ENCODE data around the gene FAM76A. TPM values are rescaled to one million over a fixed set of nuclear protein-coding genes. Genes with fewer than 3 reads are reported as not detected.
A peak's percentile ranks its signal among the peaks of the same experiment; 100 is the strongest.

Gene FAM76A
- polyA plus RNA-seq, 1 donor (not counting 4 experiments of a cell fraction or from before 2014, with no cell fraction given): 13.5 TPM

GRCh38 chr1:27772036-27772931, 46.5 kb downstream of the FAM76A start:
- H4K20me1 ChIP-seq (ENCODE audit: control insufficient read depth, extremely low read depth, insufficient read depth, low read length): no peaks in the 10 kb centered on the region
- no peaks in the 10 kb centered on the region for H3K9me3 ChIP-seq (ENCODE audit: control insufficient read depth, low read depth, low read length)
- peaks cover 0 to 2% of the 10 kb centered on the region in 2 experiments for H3K36me3 ChIP-seq (ENCODE audit: control insufficient read depth in 2 of 2, extremely low read depth in 1 of 2, insufficient read depth in 2 of 2, low read length in 2 of 2)
- FAIRE-seq (no peak), DNase-seq (ENCODE audit: low read depth, low spot score) (no peak)
- TF ChIP-seq CTCF (optimal IDR thresholded peaks at IDR 0.05 in 1 of 3, IDR thresholded peaks at IDR 0.05 in 1 of 3, conservative IDR thresholded peaks at IDR 0.05 in 1 of 3; ENCODE audit: extremely low read depth in 1 of 3, insufficient read depth in 2 of 3, low read length in 3 of 3): no peak
- TF ChIP-seq EZH2 (IDR thresholded peaks at IDR 0.05; ENCODE audit: low read length): no peak
- dilution Hi-C loops (cut with MboI; ENCODE audit: extremely low pct_ligation_motif_present, low sequenced_read_pairs): no loop called here
- H3K9ac ChIP-seq (ENCODE audit: control insufficient read depth, extremely low read depth, insufficient read depth, low read length): peak overlapping the region; percentile 49
- peaks cover 32% of the 10 kb centered on the region for H3K79me2 ChIP-seq (ENCODE audit: control insufficient read depth, insufficient read depth, low read length)
- peak overlapping the region; percentile 24 to 97 (median 84) for H3K4me3 ChIP-seq (ENCODE audit: control insufficient read depth in 2 of 3, extremely low read depth in 1 of 3, insufficient read depth in 2 of 3, low read depth in 1 of 3, low read length in 3 of 3)
- H3K4me1 ChIP-seq (ENCODE audit: control insufficient read depth, extremely low read depth, insufficient read depth, low read length): peaks cover 12% of the 10 kb centered on the region
- peak overlapping the region; percentile 50 for H2AFZ ChIP-seq (ENCODE audit: control insufficient read depth, low read length)
- H3K27ac ChIP-seq (ENCODE audit: control insufficient read depth, insufficient read depth, low read length): peak overlapping the region; percentile 74
- H3K27me3 ChIP-seq (ENCODE audit: control insufficient read depth, extremely low read depth, insufficient read depth, low read length): no peaks in the 10 kb centered on the region
- no peaks in the 10 kb centered on the region for H3K9me1 ChIP-seq (ENCODE audit: control insufficient read depth, extremely low read depth, insufficient read depth, low read length)
- H3K4me2 ChIP-seq (ENCODE audit: control insufficient read depth, extremely low read depth, insufficient read depth, low read depth, low read length): peak overlapping the region; percentile 61

- Histone ChIP-seq H3K27ac (ENCODE audit: control insufficient read depth, insufficient read depth, low read length) (peak within 1 kb of the TSS; percentile 74), H3K4me3 (ENCODE audit: control insufficient read depth in 2 of 3, extremely low read depth in 1 of 3, insufficient read depth in 2 of 3, low read depth in 1 of 3, low read length in 3 of 3) (peak within 1 kb of the TSS; percentile 84 to 97 (median 84)), H4K20me1 (ENCODE audit: control insufficient read depth, extremely low read depth, insufficient read depth, low read length) (no peaks in the 10 kb centered on the region), H3K9me1 (ENCODE audit: control insufficient read depth, extremely low read depth, insufficient read depth, low read length) (no peaks in the 10 kb centered on the region), H3K27me3 (ENCODE audit: control insufficient read depth, extremely low read depth, insufficient read depth, low read length) (no peaks in the 10 kb centered on the region), H3K79me2 (ENCODE audit: control insufficient read depth, insufficient read depth, low read length) (peaks cover 37% of the 10 kb centered on the region), H3K36me3 (ENCODE audit: control insufficient read depth in 2 of 2, extremely low read depth in 1 of 2, insufficient read depth in 2 of 2, low read length in 2 of 2) (peaks cover 0 to 2% of the 10 kb centered on the region in 2 experiments), H2AFZ (ENCODE audit: control insufficient read depth, low read length) (peak within 1 kb of the TSS; percentile 78), H3K4me2 (ENCODE audit: control insufficient read depth, extremely low read depth, insufficient read depth, low read depth, low read length) (peak within 1 kb of the TSS; percentile 74), H3K9me3 (ENCODE audit: control insufficient read depth, low read depth, low read length) (no peaks in the 10 kb centered on the region), H3K4me1 (ENCODE audit: control insufficient read depth, extremely low read depth, insufficient read depth, low read length) (peaks cover 12% of the 10 kb centered on the region), H3K9ac (ENCODE audit: control insufficient read depth, extremely low read depth, insufficient read depth, low read length) (peak within 1 kb of the TSS; percentile 90)
- dilution Hi-C loops (cut with MboI; ENCODE audit: extremely low pct_ligation_motif_present, low sequenced_read_pairs): no loop called here
- FAIRE-seq (peak; percentile 67), DNase-seq (ENCODE audit: low read depth, low spot score) (peak; percentile 94)
- TF ChIP-seq EZH2 (IDR thresholded peaks at IDR 0.05; ENCODE audit: low read length) (no peak), CTCF (optimal IDR thresholded peaks at IDR 0.05 in 1 of 3, IDR thresholded peaks at IDR 0.05 in 1 of 3, conservative IDR thresholded peaks at IDR 0.05 in 1 of 3; ENCODE audit: extremely low read depth in 1 of 3, insufficient read depth in 2 of 3, low read length in 3 of 3) (no peak)
Measured at GRCh38 chr1:27772932-27773825, 47.4 kb downstream of the FAM76A start, which contains the start of gene STX12. TSS of gene STX12 (plus strand) at chr1:27773219. CDS start at chr1:27773308, 89 bp downstream.
